Middle frontal gyrus (tissue), 1 donor: ENCODE measurements around the gene INSYN2A.

Source experiments
- DNase-seq: peaks from one replicate; pipeline ENCODE4 v3.0.0-alpha.2; 2015; ENCODE audit warnings: low spot score; ENCODE audit errors: extremely low spot score

INSYN2A gene

GRCh38 chr10:127154831-127155620 lies 41.4 kb downstream of the INSYN2A start:
- DNase-seq, result no peak

DNA sequence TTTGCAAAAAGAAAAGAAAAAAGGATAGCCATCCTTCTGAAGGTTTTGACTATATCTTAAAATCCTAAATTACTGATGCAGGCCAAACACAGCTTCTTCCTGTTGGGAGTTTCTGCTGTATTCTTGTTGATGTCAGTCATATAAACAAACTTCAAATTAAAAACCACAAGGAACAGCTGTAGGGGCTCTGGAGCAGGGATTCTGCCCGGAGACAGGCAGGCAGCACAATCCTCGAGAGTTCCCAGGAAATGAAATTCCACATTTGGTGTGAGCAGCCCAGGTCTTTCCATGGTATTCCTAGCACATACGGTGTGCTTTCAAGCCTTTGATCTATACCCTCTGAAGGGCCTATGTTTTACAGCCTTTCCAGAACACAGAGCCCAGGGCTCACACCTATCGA lies 43.2 kb downstream of the INSYN2A start:
- no peak for DNase-seq

- no peak for DNase-seq
Measured at GRCh38 chr10:127151981-127152699, 44.3 kb downstream of the INSYN2A start.

- DNase-seq, result no peak
Measured at GRCh38 chr10:127151541-127151940, 44.9 kb downstream of the INSYN2A start.

DNA sequence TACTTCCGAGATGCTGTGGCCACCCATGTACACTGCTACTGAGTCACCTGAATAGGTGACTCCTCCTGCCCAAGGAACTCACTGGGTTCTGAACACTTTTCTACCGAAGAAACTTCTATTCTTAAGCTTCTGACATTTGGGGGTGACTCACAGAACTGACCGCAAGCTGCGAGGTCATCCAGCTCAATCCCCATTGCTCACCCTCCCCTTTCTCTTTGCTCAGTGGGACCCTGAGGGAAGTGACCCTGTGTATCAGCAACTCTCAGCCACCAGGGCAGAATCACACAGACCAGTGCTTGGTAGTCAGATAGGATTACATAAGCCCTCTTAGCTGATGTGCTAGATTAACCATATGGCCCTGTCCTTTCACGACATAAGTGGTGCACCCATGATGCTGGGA lies 46.3 kb downstream of the INSYN2A start:
- no peak for DNase-seq

DNA sequence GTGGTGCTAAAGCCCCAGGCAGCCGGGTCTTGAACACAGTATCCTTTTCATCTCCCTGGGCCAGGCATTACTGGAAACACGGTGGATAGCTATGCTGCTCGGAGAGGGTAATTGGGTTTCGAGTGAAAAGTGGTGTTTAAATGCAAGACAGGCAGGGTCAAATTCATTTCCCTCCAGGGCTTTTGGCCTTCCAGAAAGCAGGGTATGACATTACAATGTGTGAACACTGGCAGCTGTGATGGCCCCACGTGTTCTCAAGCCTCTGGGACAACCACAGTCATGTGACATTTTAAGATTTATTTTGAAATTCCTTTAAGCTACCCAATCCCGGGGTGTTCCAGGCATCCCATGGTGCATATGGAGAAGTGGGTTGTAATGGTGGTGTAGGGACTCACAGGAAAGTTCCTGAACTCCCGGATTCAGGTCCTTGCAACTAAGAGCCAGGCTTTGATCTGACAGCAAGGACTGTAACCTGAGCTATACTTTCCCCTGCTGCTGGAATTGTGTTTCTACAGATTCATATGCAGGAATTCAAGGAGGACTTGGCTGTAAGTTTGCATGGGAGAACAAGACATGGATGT lies 46.8 kb downstream of the INSYN2A start:
- no peak for DNase-seq

GRCh38 chr10:127148933-127149220 lies 47.5 kb downstream of the INSYN2A start:
- no peak for DNase-seq

DNA sequence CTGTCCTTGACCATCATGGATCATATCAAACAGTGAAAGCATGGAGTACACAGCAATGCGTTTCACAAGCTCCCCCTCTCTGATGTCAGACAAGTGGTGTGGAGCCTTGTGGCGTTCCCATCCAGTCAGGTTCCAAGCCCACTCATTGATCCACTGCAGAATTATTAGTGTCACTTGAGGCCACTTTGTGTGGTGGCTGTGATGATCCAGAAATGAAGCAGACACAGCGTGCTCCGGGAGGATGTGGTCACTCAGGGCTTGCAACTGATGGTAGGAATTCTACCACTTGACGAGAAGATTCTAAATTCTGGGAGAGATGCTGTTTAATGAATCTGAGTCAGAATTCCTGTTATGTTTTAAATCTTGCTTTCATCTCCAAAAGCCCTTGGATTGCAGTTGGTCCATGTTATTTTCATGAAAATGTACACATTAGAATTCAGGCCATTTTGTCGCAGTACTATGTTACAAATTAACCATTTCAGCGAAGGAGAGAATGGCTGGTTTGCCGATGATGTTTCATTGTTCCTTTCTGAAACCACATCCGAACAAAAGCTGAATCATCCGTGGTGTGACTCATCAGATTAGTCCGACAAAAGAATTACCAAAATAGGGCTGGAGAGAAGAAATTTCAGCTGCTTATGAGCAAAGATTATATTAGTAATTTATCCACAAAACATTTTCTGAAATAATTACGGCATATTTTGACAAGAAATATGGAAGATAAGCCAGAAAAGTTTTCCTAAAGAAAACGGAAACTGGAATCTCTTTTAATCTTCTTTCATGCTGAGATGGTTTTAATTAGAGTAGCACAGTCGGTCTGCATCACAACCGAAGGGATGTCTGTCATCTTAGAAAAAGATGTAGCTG lies 48.1 kb downstream of the INSYN2A start:
- no peak for DNase-seq

DNA sequence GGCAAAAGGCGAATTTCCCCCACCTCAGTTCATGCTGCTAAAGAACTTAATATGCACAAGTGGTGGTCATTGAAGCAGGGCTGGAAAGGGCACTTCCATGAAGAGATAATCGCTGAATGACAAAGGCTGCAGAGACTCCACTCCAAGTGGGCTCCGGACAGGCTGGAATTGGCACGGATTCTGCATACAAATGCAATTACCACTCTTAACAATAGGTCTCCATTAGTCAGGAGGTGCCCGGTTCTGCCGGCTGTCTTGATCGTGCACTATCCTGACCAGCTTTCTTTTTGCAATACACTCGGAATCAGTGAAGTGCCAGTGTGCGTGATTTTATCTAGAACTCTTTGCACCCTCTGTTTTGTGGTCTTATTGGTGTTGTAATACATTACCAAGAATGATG lies 49.7 kb downstream of the INSYN2A start:
- DNase-seq, result no peak
